GM21381 (cell line): ENCODE results near the gene DOLPP1.

Experiments
- ATAC-seq: cut with Tn5 transposase; IDR thresholded peaks from one replicate; pipeline ENCODE4 v1.9.1; 2021; ENCODE audit warnings: mild to moderate bottlenecking, moderate library complexity; ENCODE audit not compliant: unreplicated experiment

The DOLPP1 gene

DNA sequence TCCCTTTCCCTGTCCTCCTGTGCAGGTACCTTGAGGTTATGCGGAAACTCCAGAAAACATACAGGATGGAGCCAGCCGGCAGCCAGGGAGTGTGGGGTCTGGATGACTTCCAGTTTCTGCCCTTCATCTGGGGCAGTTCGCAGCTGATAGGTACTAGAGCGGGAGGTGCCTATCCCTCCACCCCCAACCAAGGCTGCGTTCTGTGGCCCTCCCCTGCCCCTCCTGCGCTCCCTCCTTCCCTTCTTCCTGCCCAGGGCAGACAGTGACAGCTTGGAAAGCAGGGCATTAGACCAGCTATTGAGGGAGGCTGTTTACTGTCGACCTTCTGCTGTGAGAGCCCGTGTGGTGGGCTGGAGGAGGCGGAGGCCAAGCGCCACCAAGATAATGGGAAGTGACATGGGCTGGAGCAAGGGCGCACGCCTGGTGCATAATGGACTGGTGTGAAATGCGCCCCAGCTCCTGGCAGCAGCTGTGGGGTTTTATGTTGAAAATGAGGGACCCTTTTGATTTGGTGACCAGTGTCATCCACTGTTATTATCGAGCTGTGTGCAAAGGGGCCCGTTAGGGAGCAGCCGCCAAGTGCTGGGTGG, 55.6 kb downstream of the DOLPP1 start:
- ATAC-seq: no peak

DNA sequence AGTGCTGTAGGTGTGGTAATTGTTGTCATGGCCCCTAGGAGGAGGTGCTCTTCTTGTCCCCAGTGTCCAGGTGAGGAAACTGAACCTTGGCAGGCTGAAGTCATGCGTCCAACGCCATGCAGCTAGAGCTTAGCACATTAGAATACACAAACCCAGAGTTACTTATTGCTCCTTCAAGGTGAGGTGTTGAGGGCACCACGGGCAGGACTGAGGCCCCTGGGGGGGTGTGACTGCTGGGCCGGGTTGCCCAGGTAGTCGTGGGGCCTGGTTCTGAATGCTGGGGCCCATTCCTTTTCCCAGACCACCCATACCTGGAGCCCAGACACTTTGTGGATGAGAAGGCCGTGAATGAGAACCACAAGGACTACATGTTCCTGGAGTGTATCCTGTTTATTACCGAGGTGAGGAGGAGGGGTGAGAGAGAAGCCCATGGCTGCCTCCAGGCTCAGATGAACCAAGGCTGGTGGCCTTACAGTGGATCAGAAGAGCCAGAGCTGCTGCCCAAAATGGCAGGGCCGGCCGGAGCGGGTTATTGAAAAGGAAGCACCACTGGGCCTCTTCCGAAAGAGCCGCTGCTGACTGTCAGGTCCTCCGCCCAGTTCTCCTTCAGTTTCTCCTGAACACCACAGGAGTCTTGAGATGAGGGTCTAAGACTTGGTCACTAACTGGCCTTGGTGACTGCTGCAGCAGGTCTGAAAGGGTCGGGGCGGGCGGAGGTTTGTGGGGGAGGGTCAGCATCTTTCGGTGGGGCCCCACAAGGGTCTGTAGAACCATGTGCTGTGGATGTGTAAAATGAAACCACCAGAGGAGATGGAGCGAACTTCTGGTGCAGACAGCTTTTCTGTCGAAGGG, 56.6 kb downstream of the DOLPP1 start:
- ATAC-seq: no peak

DNA sequence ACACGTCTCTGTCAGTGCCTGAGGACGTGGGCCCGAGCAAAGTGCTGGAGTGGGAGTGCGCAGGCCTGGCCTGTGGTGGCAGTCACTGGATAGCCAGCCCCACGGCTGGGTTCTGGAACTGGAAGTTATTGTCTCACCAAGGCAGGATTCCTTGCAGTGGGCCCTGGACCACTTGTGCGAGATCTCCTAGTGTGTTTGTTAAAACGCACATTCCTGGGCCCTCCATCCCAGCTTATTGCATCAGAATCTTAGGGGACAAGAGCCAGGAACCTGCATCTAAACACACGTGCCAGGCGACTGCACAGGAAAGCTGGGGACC, 57.2 kb downstream of the DOLPP1 start:
- no peak for ATAC-seq

DNA sequence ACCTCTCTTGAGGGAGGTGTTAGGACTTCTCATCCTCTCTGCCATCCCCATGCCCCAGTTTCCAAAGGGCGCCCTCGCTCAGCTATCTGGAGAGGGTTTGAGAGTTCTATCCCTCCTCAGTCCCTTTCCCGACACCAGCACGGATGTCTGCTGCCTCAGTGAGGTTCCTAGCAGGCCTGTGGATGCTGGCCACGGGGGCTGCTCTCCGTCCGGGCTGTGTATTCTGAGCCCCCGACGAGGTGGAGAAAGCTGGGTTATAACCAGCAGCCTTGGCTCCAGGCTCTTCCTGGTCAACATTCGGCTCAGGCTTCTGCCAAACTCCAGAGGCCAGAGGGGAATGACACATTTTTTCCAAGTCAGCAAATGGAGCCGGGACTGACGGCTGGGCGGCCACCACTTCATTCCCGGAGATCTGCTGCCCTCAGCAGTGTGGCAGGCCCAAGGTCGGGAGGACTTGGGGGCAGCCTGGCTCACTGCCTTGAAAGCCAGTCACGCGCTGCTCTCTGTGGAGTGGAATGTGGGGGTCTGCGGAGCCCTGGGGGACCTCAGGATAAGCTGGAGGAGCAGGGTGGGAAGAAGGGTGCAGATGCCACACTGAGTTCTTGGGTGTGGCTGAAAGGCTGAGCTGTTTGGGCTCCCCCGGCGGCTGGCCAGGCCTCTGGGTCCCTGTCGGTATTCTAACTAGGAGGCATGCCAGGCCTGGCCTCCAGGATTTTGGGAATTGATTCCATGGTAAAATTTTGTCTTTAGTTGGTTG, 57.7 kb downstream of the DOLPP1 start:
- no peak for ATAC-seq

DNA sequence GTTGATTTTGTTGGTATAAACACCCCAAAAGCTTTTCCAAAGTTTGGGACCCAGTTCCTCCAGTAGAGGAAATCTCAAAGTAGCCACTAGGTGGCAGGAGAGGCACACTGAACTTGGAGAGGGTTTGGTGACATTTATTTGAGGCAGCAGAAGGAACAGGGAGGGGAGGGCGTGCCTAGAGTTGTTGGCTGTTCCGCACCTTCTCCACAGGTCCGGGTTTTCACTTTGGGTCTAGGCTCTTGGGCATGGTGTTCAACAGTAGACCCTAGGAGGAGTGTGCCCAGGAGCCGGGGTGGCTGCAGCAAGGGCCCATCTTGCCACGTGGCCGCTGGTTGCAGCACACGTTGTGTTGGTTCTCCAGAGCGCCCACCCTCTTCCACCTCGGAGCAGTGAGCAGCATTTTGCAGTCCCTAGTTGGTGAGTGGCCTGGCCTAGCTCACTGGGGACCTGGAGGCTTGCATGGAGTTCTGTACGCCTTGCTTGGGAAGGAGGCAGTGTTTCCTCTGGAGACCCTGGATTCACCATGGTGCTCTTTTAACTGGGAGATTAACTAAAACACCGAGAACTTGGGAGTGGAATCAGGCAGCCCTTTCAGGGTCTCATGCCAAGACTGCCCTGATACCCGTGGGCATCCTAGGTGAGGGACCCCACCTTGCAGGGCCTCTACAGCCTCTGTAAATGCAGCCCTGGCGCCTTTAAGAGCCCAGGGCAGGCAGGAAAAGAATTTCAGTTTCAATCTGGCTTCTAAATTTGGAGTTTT, 58.5 kb downstream of the DOLPP1 start:
- peak; percentile 32 for ATAC-seq

DNA sequence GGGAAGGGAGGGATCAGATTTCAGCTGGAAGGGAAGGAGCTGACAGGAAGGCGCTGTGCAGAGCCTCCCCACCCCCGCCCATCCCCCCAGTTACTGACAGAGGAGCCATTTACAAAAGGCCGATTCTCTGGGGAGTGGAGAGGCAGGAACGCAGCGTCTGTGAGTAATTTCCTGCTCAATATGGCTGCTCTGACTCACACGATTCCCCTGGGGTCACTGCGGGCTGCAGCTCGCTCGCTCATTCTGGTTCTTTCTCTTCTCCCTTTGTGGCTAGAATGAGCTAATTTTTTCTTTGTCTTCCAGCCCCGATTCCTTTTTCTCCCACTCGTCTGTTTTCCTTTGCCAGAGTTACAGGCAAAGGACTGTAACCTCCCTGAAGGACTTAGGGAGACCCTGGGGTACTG, 59.1 kb downstream of the DOLPP1 start:
- ATAC-seq: peak; percentile 58
